Measurements from ENCODE around the gene METTL9. TPM values are rescaled to one million over a fixed set of nuclear protein-coding genes. Genes with fewer than 3 reads are reported as not detected.

The METTL9 gene
- total and polyA plus RNA-seq, 2 of the 13 experiments (the other 11 are each of a cell fraction or from before 2014, with no cell fraction given): 123 to 204 TPM

DNA sequence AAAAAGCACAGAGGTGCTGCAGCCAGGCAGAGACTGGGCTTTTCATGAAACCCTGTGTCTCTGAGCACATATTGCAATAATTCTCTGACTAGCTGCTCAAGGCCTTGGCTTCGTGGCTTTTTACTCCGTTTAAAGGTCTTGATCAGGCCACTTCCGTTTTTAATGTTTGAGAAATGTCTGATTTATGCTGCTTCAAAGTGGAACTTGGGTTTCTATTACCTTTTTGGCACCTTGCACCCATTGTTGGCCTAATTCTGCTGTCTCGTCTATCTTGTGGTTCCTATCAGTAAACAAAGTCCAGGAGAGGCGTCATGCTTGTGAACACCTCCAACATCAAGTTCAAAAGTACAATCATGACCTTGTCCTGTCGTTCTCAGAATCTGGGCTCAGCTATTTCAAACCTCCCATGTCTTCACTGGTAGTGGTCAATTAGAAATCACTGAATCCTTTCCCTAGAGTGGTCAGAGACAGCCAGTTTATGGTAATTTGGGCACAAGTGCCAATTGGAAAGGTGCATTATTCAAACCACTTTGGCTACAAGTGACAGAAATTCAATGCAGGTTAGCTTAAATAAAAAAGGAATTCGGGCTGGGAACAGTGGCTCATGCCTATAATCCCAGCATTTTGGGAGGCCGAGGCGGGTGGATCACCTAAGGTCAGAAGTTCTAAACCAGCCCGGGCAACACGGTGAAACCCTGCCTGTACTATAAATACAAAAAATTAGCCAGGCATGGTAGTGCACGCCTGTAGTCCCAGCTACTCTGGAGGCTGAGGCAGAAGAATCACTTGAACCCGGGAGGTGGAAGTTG, 33.3 kb upstream of the METTL9 start (continued):
- TF ChIP-seq, protein P1, sequence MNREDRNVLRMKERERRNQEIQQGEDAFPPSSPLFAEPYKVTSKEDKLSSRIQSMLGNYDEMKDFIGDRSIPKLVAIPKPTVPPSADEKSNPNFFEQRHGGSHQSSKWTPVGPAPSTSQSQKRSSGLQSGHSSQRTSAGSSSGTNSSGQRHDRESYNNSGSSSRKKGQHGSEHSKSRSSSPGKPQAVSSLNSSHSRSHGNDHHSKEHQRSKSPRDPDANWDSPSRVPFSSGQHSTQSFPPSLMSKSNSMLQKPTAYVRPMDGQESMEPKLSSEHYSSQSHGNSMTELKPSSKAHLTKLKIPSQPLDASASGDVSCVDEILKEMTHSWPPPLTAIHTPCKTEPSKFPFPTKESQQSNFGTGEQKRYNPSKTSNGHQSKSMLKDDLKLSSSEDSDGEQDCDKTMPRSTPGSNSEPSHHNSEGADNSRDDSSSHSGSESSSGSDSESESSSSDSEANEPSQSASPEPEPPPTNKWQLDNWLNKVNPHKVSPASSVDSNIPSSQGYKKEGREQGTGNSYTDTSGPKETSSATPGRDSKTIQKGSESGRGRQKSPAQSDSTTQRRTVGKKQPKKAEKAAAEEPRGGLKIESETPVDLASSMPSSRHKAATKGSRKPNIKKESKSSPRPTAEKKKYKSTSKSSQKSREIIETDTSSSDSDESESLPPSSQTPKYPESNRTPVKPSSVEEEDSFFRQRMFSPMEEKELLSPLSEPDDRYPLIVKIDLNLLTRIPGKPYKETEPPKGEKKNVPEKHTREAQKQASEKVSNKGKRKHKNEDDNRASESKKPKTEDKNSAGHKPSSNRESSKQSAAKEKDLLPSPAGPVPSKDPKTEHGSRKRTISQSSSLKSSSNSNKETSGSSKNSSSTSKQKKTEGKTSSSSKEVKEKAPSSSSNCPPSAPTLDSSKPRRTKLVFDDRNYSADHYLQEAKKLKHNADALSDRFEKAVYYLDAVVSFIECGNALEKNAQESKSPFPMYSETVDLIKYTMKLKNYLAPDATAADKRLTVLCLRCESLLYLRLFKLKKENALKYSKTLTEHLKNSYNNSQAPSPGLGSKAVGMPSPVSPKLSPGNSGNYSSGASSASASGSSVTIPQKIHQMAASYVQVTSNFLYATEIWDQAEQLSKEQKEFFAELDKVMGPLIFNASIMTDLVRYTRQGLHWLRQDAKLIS (CRISPR knock-in tag; IDR thresholded peaks at IDR 0.05): no peak
- TF ChIP-seq, protein P2, sequence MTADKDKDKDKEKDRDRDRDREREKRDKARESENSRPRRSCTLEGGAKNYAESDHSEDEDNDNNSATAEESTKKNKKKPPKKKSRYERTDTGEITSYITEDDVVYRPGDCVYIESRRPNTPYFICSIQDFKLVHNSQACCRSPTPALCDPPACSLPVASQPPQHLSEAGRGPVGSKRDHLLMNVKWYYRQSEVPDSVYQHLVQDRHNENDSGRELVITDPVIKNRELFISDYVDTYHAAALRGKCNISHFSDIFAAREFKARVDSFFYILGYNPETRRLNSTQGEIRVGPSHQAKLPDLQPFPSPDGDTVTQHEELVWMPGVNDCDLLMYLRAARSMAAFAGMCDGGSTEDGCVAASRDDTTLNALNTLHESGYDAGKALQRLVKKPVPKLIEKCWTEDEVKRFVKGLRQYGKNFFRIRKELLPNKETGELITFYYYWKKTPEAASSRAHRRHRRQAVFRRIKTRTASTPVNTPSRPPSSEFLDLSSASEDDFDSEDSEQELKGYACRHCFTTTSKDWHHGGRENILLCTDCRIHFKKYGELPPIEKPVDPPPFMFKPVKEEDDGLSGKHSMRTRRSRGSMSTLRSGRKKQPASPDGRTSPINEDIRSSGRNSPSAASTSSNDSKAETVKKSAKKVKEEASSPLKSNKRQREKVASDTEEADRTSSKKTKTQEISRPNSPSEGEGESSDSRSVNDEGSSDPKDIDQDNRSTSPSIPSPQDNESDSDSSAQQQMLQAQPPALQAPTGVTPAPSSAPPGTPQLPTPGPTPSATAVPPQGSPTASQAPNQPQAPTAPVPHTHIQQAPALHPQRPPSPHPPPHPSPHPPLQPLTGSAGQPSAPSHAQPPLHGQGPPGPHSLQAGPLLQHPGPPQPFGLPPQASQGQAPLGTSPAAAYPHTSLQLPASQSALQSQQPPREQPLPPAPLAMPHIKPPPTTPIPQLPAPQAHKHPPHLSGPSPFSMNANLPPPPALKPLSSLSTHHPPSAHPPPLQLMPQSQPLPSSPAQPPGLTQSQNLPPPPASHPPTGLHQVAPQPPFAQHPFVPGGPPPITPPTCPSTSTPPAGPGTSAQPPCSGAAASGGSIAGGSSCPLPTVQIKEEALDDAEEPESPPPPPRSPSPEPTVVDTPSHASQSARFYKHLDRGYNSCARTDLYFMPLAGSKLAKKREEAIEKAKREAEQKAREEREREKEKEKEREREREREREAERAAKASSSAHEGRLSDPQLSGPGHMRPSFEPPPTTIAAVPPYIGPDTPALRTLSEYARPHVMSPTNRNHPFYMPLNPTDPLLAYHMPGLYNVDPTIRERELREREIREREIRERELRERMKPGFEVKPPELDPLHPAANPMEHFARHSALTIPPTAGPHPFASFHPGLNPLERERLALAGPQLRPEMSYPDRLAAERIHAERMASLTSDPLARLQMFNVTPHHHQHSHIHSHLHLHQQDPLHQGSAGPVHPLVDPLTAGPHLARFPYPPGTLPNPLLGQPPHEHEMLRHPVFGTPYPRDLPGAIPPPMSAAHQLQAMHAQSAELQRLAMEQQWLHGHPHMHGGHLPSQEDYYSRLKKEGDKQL (CRISPR knock-in tag; IDR thresholded peaks at IDR 0.05; ENCODE audit: low read depth): peak; percentile 97
- TF ChIP-seq FOXK2 (IDR thresholded peaks at IDR 0.05): peak; percentile 85
- peak; percentile 32; the same call in 1 of the 2 replicates for TF ChIP-seq ZFX (CRISPR knock-in tag; IDR thresholded peaks at IDR 0.05; ENCODE audit: low read depth)
- TF ChIP-seq, protein P3, sequence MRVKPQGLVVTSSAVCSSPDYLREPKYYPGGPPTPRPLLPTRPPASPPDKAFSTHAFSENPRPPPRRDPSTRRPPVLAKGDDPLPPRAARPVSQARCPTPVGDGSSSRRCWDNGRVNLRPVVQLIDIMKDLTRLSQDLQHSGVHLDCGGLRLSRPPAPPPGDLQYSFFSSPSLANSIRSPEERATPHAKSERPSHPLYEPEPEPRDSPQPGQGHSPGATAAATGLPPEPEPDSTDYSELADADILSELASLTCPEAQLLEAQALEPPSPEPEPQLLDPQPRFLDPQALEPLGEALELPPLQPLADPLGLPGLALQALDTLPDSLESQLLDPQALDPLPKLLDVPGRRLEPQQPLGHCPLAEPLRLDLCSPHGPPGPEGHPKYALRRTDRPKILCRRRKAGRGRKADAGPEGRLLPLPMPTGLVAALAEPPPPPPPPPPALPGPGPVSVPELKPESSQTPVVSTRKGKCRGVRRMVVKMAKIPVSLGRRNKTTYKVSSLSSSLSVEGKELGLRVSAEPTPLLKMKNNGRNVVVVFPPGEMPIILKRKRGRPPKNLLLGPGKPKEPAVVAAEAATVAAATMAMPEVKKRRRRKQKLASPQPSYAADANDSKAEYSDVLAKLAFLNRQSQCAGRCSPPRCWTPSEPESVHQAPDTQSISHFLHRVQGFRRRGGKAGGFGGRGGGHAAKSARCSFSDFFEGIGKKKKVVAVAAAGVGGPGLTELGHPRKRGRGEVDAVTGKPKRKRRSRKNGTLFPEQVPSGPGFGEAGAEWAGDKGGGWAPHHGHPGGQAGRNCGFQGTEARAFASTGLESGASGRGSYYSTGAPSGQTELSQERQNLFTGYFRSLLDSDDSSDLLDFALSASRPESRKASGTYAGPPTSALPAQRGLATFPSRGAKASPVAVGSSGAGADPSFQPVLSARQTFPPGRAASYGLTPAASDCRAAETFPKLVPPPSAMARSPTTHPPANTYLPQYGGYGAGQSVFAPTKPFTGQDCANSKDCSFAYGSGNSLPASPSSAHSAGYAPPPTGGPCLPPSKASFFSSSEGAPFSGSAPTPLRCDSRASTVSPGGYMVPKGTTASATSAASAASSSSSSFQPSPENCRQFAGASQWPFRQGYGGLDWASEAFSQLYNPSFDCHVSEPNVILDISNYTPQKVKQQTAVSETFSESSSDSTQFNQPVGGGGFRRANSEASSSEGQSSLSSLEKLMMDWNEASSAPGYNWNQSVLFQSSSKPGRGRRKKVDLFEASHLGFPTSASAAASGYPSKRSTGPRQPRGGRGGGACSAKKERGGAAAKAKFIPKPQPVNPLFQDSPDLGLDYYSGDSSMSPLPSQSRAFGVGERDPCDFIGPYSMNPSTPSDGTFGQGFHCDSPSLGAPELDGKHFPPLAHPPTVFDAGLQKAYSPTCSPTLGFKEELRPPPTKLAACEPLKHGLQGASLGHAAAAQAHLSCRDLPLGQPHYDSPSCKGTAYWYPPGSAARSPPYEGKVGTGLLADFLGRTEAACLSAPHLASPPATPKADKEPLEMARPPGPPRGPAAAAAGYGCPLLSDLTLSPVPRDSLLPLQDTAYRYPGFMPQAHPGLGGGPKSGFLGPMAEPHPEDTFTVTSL (CRISPR knock-in tag; IDR thresholded peaks at IDR 0.05; ENCODE audit: borderline replicate concordance): peak; percentile 73; the same call in 1 of the 2 replicates
- peak; percentile 73; the same call in 1 of the 2 replicates for TF ChIP-seq ZFP90 (CRISPR knock-in tag; IDR thresholded peaks at IDR 0.05; ENCODE audit: borderline replicate concordance)
- TF ChIP-seq, protein P4, sequence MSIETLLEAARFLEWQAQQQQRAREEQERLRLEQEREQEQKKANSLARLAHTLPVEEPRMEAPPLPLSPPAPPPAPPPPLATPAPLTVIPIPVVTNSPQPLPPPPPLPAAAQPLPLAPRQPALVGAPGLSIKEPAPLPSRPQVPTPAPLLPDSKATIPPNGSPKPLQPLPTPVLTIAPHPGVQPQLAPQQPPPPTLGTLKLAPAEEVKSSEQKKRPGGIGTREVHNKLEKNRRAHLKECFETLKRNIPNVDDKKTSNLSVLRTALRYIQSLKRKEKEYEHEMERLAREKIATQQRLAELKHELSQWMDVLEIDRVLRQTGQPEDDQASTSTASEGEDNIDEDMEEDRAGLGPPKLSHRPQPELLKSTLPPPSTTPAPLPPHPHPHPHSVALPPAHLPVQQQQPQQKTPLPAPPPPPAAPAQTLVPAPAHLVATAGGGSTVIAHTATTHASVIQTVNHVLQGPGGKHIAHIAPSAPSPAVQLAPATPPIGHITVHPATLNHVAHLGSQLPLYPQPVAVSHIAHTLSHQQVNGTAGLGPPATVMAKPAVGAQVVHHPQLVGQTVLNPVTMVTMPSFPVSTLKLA (IDR thresholded peaks at IDR 0.05): no peak
- TF ChIP-seq, protein P5, sequence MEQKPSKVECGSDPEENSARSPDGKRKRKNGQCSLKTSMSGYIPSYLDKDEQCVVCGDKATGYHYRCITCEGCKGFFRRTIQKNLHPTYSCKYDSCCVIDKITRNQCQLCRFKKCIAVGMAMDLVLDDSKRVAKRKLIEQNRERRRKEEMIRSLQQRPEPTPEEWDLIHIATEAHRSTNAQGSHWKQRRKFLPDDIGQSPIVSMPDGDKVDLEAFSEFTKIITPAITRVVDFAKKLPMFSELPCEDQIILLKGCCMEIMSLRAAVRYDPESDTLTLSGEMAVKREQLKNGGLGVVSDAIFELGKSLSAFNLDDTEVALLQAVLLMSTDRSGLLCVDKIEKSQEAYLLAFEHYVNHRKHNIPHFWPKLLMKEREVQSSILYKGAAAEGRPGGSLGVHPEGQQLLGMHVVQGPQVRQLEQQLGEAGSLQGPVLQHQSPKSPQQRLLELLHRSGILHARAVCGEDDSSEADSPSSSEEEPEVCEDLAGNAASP (CRISPR knock-in tag; IDR thresholded peaks at IDR 0.05; ENCODE audit: borderline replicate concordance): peak; percentile 93

Measured in HepG2 (cell line).